GM18867 (cell line): ENCODE results near the gene ARHGAP42.
A peak's percentile ranks its signal among the peaks of the same experiment; 100 is the strongest.

Experiments
- ATAC-seq: cut with Tn5 transposase; IDR thresholded peaks from one replicate; pipeline ENCODE4 v1.9.1; 2021; ENCODE audit warnings: mild to moderate bottlenecking, moderate library complexity; ENCODE audit not compliant: unreplicated experiment

Gene ARHGAP42

DNA sequence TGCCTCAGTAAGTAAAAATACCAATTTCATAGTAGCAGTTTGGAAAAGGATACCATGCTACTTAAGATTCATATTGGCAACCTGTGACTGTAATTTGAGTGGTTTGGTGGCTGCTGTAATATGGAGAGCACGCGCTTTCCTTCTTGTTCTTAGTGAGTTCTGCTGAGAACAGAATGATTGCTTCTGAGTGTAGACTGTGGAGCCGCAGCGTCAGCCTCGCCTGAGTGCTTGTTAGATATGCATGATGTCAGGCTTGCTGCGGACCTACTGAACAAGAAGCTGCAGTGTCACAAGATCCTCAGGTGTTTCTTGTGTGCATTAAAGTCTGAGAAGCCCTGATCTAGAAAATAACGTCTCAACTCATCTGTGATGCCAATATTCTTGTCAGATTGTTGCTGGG, 143.2 kb downstream of the ARHGAP42 start:
- ATAC-seq, result no peak

DNA sequence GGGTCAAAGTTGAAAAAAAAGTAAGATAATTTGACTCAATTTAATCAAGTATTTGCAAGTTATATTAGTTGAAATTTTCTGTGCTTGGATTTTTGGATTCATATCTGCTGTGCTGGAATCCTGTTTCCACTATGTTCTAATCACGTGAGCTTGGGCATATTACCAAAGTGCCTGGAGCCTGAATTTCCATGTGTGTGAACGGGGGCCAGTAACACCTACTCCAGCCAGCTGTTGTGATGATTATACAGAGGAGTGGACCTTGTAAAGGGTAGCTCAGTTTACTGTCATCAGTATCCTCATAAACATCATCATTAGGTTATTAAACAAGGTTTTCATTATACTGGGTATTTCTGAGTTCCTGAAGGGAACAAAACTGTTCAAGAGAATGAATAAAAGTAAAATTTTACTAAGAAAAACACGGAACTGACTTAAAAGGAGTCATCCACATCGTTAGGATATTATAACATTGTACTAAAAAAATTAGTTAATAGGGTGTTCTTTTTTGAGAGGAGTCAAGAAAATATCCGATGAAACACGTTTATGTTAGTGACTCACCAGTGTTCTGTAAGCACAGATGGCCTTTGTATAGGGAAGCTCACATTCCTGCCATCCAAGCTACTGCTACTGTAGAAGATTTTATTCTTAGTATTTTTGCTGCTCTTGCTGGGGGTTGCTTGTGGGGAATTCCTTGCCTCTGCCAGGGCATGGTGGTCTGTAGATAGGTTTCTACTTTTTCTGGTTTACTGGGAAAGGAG, 144.1 kb downstream of the ARHGAP42 start:
- no peak for ATAC-seq

DNA sequence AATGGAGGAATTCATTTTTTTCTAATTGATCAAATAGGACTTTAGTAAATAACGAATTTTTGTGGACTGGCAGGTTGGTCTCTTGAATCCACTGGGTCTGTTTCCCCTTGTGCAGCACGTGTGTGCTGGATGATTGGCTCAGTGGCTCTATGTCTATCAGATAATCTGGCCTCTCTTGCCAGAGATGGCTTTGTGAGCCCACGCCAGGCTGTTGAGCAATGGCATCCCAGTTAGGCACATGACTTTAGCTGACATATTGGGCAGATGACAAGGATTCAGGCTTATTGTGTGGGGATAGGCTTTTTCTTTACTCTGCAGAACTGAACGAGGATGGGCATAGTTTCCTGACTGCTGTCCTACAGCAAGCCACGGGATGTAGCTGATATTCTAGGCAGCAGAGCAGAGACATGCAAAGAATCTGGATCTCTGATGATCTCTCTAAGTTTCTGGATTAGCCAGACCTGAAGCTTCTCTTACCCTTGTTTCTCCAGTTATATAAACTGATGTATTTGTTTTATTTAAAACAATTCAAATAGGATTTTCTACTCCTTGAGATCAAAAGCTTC, 144.9 kb downstream of the ARHGAP42 start:
- no peak for ATAC-seq

DNA sequence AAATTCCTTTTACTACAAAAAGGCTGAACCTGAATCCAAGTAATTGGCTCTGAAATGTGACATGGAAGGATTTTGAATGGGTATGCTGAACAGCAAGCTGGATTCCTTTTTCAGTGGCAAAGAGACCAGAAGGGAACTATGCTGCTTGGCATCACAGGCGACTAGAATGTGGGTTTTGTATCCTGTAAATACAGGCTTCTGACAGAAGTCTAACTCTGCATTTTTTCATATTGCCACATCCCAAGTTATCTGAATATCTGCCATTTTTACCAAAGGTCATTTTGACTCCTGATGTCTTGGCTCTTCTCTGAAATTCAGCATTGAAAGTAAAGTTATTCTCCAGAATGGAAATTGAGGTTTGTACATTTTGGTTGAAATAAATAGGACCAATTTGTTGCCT, 145.7 kb downstream of the ARHGAP42 start:
- no peak for ATAC-seq

DNA sequence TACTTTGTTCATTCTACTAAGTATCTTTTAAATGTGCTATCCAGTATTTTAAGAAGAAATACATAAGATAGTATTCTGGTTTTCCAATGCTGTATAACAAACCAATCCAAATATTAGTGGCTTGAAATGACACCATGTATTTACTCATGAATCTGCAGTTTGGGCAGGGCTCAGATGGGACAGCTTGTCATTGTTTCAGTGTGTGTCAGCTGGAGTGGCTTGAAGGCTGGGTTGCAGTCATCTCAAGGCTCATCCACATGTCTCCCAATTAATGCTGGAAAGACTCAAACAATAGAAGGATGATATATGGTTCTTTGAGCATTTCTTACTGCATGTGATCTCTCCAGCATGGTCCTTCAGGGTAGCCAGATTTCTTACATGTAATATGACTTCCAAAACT, 146.2 kb downstream of the ARHGAP42 start:
- ATAC-seq, result no peak

DNA sequence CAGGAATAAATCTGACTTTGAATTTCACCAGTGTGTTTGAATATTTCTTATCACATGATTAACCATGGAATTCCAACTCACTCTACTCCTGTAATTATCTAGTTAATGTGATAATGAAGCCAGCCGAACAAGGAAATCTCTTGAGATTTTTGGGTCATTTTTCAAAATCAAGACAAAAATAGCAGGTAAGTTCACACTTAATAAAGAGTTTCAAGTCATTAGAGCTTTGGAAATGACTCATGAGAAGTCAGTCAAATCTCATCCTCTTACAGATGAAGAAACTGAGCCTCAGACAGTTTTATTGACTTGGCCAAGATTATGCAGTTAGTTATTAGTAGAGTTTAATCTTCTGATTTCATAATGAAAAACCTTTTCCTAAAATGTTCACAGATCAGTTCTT, 148.8 kb downstream of the ARHGAP42 start:
- ATAC-seq, result peak; percentile 63

DNA sequence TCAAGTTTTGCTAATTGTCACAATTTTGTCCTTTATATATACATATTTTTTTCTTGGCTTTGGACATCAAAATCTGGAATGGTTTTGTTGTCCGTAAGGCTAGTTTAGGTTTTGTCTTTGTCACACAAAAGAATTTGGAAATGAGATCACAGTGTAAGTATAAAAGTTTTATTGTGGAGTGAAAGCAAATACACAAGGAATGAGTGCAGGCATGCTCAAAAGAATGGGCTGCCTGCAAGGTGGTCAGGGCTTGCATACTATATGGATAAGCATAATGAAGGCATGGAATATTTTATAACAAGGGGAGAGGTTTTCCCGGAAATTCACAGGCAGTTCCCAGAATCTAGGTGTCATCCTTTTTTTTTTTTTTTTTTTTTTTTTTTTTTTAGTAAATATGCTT, 150.2 kb downstream of the ARHGAP42 start:
- no peak for ATAC-seq

DNA sequence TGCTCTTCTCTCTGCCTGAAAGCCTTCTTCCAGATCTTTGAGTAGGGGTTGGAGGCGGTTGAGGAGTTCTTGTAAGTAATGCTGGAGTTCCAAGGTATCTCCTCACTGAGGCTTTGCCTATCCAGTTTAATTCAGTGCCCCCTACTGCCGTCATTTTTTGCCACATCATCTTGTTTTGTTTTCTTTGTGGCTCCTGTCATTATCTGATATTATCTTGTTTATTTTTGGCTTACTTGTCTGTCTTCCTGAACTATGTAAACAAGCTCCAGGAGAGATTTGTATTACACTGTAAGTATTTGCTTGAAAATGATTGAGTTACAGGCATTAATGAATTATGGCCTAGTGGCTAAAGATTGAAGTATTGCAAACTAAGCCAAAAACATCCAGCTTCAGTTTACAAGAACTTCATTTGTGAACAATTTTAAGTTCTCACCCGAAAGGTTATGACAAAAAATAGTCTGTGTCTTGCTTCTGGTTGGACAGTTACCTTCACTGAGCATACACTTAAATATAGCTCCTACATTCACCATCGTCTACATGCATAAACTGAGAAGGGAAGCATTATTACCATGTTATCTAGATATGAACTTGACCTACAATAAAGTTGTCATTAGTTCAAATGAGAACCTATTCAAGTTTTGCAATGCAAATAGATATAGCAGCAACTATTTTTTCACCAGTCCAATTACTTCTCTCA, 154.8 kb downstream of the ARHGAP42 start:
- no peak for ATAC-seq

DNA sequence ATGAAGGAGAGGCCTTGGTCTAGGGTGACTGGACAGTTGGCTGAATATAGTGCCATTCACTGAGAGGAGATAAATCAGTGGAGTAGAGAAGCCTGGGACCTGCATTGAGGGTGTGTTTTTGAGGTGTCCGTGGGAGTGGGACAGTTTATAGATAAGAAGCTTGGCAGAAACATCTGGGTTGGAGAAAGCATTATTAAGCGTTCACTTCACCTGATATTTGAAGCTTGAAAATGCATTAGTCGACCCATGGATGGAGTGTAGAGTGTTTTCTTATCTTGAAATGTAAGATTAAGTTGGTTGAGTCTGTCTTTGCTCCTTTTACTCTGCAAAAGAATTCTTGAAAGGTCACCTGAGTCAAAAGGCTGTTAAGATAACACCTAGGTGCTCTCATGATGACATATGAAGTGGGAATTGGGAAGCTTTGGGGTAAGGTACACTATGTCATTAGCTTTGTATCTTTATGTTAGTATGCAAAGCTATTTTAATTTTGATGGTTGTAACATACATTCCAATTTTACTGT, 160.7 kb downstream of the ARHGAP42 start:
- ATAC-seq, result no peak

DNA sequence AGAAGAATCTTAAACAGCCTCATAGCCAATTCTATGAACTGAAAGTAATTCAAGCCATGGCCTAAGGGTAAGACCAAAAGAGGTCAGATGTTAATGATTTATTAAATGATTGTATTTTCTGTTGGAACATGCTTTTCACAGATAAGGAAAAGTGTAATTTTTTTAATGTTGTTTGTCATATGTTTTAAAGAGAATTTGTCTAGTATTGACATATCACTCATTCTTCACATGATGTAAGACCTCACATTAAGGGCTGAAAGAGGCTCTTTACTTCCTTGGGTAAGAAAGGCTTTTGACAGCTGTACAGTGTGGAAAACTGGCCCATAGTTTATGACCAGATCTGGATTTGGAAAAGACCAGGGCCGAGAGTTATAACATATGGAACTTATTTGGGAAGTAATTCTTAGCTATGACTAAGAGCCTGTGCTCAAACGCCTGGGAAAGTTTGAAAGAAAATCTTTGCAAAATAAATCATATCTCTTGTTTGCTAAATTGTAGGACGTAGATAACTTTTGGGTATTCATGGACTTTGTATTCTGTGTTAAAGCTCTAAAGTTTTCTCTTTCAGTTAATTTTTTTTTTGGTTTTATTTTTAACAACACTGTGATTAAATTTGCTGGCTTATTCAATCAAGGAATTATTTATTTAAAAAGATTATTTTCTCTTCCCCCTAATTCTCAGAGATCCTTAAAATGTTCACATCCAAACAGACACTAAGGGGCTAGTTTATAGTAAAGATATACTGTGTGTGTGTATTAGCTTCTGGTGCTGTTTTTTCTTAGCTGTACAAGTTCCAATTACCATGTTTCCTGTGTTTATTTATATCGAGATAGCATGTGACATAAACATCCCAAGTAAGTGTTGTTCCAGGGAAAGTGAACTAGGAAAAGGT, 162.2 kb downstream of the ARHGAP42 start:
- no peak for ATAC-seq

DNA sequence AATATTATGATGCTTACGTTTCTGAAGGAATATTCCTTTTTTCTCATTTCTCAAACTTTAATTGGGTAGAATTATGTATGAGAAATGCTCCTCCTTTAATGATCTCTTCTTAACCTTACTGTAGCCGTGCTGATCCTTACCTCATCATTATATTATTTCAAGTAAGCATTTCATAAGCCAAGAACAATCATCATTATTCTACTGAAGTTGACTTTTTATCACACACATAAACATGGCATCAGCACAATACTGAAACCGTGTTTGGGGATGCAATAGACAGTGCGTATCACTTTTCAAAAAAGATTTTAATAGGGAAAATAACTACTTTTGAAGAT, 162.8 kb downstream of the ARHGAP42 start:
- ATAC-seq, result no peak

DNA sequence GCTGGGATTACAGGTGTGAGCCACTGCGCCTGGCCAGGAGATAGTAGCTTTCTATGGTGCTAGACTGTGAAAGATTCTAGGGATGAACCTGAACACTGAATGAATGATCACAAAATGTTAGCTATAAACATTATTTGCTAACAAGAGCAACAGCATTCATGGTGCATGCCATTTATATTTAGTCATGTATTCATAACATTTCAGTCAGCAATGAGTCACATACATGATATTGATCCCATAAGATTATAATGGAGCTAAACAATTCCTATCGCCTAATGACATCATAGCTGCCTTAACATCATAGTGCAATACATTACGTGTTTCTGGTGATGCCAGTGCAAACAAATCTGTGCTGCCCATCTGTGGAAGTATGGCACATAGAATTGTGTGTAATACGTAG, 164.1 kb downstream of the ARHGAP42 start:
- ATAC-seq, result no peak

DNA sequence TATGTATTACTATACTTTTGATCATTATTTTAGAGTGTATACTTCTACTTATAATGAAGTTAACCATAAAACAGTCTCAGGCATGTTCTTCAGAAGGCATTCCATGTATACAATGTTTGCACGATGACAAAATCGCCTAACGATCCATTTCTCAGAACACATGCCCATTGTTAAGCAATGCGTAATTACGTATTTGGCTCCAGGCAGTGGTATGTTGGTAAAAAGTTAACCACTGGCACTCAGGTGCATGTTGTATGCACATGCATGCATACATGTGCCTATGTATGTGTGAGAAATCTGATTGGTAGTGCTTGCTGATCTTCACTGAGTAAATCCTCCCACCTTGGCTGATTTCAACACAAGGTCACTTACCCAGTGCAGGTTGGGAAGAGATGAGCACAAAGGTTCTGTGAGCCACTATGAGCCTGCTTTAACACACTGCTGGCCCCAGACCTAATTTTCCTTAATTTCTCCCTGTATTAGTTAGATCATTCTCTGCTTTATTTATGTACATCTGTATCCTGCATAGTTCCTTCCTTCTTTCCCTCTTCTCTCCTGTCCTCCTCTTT, 164.6 kb downstream of the ARHGAP42 start:
- no peak for ATAC-seq

DNA sequence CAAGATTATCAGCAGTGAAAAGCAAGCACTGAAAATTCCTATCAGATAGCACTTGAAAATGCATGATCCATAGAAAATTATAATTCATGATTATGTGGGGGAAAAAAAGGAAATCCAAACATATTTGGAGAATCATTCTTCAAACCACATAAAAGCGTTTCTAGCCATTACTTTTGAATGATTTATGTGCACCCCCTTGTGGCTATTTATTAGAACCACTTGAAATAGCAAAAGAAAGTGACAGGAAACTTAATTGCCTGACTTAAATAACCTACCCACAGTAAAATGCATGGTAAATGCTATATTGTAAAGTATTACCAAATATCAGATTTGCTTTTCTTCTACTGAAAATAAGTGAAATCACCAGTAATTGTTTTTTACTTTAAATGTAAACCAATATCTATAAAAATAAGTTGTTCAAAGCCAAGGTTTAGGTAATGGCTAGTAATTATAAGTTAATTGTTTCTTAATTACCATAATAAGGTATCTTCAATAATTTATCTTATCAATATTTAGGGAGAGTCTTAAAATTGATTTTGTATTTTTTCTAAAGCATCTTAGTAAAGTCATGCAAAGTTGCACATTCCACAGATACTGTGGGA, 168.5 kb downstream of the ARHGAP42 start:
- peak; percentile 74 for ATAC-seq

DNA sequence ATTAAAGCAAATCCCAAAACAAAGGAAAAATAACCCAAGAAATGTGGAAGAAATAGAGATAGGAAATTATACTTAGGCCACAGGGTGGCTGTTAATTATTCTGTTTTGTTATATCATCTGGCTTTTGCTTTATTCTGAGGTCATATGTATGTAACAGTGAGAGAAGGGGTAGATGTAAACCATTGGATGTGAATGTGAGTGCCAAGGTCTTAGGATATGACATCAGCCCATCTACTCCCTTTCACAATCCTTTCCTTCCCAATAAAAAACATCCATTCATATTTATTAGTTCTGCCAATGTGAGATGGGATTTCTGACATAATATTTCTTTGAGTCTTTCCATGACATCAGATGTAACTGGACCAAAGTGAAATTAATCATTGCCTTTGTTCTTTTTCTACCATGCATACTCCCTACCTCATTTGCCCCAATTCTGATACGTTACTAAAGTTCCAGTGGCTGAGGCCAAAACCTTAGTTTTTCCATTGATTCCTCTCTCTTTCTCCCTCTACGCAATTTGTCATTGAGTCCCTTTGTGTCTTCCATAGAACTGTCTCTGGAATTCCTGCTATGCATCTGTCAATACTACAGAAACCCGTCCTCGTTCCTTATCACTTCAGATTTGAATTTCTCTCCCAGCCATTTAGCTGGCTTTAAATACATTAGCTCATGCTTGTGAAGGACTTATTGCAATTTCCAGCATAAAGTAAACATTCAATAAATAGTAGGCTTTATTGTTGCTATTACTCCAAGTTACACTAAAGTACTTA, 170.3 kb downstream of the ARHGAP42 start:
- no peak for ATAC-seq

DNA sequence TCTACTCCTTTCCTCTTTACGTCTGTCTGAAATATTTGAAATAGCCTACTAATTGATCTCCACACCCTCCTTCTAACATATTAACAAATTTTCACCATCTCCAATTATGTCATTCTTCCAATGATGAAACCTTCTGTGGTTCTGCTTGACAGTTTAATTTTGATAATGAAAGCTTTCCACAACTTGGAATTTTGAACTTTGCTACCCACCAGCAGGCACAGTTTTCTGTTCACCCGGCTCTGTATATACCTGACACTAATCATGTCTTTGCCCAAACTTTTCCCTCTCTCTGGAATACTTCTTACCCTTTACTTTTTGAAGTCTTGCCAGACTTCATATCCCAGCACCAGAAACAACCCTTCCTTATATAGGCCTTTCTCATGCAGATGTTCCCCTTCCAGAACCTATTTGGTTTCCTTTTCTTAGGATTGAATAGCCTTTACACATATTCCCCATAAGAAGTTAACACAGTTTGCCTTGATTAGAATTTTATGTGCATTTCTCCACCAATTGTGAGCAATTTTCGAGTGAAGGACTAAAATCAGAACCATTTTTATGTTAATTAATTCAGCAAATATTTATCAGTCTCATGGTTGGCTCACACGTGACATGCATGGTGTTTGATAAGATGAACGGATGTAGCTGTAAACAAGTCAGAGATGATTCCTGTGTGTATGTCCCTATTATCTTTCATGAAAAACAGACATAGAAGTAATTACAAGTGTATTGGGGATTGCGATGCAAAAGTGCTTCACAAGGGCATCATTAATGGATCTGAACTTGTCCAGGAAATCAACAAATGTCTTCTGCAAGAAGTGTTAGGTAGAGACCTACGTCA, 173.4 kb downstream of the ARHGAP42 start:
- ATAC-seq, result no peak

DNA sequence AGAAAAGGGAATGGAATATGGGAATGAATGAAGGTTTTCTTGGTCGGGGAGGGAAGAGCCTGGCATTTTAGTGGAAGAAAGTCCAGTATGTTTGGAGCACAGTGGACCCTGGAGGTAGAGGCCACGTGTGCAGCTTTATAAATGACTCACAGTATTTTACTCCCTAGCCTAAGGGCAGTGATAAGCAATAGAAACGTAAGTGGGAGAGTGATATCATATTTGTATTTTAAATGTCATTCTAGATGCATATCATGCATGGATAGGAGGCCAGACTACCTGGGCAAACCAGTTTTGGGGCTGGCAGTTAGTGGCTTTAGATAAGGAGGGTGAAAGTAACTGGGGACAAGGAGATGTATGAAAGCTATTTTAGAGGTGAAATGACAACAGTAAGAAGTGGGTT, 174.1 kb downstream of the ARHGAP42 start:
- no peak for ATAC-seq

DNA sequence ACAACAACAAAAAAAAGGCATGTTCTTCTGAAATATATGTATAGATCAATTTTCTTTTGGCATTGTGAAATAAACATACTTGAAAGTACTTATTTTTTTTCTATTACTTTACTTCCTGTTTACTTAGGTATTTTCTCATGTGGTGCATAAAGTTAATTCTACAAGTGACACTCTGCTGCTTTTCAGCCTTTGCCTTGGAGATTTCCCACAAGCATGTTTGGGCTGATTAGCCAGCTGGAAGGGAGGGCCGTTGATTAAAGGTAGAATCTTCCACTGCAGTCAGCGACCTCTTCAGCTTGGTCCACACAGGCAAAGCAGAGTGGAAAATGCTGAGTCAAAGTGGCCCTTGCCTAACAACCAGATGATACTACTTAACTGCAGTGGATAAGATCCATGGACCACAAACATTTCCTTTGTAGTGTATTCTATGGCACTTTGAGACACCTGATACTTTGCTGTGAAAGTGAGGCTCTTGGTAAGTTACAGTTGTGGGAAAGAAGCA, 176.0 kb downstream of the ARHGAP42 start:
- peak; percentile 96 for ATAC-seq
